Activated naive CD4-positive, alpha-beta T cell treated with anti-CD3 and anti-CD28 coated beads, Interleukin-2, amount 50 U/mL, for 16 hours (primary cell): Measurements from ENCODE around the gene ZNF70.
"Not testable (repeated sequence)": the region's sequence is repeated elsewhere in the genome, so short reads cannot be mapped to it uniquely, and the experiment has no call there.

Source experiments
- DNase-seq: peaks from one replicate; pipeline ENCODE4 v3.0.0-alpha.2; 2020

Gene ZNF70

GRCh38 chr22:23755711-23756110, 4.8 kb upstream of the ZNF70 start:
- DNase-seq: no peak

- no peak for DNase-seq
These were observed 4.2 kb upstream of the ZNF70 start for GRCh38 chr22:23754980-23755636.

DNA sequence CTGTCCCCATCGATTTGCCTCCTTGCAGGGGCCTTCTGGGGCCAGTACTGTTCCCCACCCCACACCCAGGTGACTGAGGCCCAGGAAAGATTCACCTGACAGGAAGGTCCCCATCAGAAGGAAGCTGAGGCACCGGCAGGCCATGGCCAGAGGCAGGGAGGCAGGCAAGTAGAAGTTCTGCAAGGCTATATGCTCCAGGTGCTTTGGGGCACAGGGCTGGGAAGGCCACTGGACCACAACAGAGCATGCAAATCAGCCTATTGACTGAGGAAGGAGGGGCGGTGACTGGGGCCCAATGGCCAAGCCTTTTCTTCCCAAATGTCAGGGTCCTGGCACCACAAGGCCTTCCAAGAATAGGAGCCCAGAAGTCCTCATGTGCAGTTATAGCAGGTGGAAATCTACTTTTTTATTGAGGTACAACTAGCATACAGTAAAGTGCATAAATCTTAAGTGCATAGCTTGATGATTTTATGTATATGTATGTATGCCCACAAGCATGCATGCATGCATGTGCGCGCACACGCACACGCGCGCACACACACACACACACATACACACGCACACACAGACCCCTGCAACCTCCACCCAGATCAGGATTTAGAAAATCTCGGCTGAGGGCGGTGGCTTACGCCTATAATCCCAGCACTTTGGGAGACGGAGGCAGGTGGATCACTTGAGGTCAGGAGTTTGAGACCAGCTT, 3.5 kb upstream of the ZNF70 start, which contains the start of gene VPREB3:
TSS of gene VPREB3 (minus strand) at position 206 of the 700 bp plus-strand sequence. CDS start at position 144, 62 bp downstream.
- DNase-seq: no peak

GRCh38 chr22:23753385-23753784, 2.5 kb upstream of the ZNF70 start:
- DNase-seq: no peak

DNA sequence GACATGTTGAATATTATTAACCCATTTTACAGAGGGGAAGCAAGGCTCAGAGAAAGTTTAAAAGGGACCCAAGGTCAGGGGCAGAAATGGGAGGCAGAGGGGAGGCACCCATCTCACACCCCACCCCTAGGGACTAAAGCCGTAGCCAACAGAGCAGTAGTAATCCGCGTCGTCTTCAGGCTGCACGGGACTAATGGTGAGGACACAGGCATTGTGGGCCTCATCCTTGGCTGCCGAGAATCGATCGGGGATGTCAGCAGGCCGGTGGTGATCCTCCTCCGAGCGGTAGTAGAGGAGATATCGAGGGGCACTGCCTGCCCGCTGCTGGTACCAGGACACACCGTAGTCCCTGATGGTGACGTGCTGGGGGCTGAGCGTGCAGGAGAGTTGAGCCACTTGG, 1.8 kb upstream of the ZNF70 start:
- no peak for DNase-seq

DNA sequence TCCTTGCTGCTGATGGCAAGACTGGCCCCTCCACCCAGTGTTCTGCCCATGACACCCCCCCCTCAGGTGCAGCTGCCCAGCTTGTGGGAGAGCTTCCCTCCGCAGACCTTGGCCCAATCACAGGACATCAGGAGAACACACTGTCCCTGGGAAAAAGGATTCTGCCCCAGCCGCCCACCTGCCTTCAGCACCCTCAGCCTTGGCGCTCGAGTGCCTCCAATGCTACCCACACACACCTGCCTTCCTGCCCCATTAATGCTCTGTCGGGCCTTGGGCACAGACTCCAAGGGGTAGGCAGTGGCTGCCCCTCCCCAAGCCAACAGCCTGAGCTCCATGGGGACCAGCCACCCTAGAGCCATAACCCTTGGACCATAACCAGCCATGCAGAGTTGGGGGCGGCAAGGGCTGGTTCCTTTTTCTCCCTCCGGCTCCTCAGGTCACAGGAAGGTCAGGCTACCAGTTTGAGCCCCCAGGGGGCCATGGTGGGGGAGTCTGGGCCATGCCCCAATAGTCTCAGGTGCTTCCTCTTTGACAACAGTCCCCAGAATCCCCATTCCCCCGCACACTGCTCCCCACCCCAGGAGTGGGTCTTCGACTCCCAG, 1.3 kb upstream of the ZNF70 start:
- DNase-seq: no peak

GRCh38 chr22:23751441-23751996, 607 bp upstream of the ZNF70 start:
- DNase-seq: no peak

- DNase-seq: no peak
These were observed 572 bp downstream of the ZNF70 start for GRCh38 chr22:23750367-23750713.

DNA sequence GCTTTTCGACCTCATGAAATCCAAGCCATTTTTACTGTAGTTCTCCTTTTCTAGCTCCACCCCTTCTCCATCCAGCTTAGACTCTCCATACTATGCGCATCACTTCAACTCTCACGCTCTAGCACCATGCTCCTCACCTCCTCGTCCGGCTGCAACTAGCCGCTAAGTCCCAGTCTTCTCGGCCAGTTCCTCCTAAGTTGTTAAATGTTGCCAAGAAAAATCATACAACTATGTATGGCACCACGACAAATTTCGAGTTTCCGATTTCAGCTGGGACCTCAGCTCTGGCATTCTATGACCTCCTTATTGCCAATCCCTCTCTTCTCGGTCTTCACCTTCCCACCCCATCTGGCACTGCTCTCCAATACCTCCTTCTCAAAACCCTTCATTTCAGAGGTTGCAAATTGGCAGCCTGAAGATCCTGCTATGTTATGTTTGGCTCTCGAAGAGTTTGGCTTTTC, 1.0 kb downstream of the ZNF70 start:
- DNase-seq: no peak

DNA sequence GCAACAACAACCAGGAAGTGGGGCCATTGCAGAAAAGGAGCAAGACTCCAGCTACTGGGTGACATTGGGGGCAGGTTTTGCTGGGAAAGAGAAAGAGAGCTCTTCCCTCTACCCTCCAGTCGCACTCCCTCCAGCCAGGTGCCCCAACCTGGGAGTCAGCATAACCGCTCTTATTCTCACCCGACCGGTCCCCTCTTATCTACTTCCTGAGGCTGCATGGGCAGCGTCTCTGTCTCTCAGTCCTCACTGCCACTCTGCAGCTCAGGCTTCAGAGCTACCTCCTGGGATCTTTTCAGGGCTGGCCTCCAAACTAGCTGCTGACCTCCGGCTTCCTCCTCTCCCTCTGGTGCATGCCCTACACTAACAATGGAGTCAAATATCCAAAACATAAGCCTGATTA, 5.1 kb downstream of the ZNF70 start:
- no peak for DNase-seq

DNA sequence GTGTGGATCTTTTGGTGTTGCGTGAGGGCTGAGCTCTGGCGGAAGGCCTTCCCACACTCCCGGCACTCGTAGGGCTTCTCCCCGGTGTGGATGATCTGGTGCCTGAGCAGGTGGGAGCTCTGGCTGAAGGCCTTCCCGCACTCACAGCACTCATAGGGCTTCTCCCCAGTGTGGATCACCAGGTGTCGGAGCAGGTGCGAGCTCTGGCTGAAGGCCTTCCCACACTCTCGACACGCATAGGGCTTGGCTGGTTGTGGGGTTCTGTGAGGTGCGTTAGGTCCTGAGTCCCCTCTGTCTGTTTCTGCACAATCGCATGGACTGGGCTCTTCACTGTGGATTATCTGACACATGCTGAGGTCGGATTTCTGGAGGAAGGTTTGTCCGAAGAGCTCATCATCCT, 6.4 kb downstream of the ZNF70 start:
- DNase-seq: no peak

DNA sequence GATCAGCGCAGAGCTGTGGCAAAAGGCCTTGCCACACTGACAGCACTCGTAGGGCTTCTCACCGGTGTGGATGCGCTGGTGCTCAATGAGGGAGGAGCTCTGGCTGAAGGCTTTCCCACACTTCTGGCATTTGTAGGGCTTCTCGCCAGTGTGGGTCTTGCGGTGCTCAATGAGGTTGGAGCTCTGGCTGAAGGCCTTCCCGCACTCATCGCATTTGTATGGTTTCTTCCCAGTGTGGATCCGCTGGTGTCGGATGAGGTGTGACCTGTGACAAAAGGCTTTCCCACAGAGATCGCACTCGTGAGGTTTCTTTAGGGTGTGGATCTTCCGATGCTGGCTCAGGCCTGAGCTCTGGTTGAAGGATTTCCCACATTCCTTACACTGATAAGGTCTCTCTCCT, 6.9 kb downstream of the ZNF70 start:
- DNase-seq: no peak

- DNase-seq: no peak
These were observed 7.6 kb downstream of the ZNF70 start for GRCh38 chr22:23743303-23743705.

DNA sequence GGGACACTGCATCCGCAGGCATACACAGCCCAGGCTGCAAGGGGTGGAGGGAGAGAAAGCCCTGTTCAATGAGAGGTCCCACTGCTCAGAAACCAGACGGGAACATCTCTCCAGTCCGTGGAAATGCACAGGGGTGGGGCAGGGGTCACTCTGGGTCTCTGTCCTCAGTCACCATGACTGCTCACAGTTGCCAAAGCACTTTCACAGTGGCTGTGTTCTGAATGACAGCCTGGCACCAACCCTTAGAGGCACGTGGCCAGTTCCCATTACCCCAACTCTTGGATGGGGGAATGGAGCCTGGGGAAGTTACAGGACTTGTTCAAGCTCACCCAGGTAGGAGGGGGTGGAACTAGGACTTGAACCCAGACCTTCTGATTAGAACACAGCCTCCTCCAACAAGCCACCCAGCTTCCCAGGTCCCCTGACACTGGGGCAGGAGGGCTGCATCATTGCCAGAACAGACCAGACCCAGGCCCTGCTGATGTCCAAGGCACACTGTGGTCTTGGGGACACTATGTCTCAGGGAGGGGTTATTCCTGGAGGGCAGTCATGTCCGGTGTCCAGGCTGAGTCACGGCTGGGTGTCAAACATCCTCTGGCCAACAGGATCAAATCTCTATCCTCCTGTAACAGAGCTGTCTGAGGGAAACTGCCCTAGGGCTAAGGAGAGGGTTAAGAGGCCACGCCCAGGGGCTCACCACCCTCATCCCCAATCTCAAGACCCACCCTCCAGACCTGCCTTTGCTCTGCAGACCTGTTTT, 8.2 kb downstream of the ZNF70 start:
- DNase-seq: no peak

DNA sequence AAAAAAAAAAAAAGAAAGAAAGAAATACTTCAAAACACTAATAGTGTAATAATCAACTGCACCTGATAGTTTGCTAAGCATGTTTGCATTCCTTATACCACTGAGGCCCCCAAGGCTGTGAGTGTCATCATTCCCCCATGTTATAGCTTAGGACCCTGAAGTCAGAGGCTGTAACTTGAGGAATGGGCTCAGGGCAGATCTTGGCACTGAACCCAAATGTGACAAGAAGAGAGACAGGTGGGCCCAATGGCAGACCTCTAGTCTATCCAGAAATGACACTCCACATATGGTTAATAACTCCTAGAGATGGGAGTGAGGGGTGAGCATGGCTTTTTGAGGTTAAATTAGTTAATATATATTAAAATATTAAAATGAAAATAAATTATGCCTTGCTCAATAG, 13.2 kb downstream of the ZNF70 start:
- no peak for DNase-seq

DNA sequence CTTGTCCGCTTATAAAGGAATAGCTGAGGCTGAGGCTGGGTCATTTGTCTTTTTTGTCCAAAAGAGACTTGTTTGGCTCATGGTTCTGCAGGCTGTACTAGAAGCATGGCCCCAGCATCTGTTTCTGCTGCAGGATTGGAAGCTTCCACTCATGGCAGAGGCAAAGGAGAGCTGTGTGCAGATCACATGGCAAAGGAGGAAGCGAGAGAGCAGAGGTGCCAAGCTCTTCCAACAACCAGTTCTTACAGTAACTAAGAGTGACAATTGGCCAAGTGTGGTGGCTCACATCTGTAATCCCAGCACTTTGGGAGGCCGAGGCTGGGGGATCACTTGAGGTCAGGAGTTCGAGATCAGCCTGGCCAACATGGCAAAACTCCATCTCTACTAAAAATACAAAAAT, 22.8 kb downstream of the ZNF70 start:
- not testable (repeated sequence) for DNase-seq

DNA sequence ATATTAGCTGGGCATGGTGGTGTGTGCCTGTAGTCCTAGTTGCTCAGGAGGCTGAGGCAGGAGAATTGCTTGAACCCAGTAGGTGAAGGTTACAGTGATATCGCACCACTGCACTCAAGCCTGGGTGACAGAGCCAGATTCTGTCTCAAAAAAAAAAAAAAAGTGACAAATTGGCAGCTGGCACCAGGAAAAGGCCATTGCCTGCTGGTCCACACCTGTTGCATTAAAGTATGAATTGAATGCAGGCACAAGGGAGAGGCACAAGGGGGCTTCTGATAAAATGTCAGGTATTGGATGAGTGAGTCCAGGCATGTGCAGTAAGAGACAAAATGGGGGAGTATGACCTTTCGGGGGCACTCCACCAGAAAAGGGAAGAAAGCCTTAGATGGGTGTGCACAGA, 28.2 kb downstream of the ZNF70 start:
- no peak for DNase-seq

- DNase-seq: no peak
These were observed 28.8 kb downstream of the ZNF70 start for GRCh38 chr22:23722160-23722559.

DNA sequence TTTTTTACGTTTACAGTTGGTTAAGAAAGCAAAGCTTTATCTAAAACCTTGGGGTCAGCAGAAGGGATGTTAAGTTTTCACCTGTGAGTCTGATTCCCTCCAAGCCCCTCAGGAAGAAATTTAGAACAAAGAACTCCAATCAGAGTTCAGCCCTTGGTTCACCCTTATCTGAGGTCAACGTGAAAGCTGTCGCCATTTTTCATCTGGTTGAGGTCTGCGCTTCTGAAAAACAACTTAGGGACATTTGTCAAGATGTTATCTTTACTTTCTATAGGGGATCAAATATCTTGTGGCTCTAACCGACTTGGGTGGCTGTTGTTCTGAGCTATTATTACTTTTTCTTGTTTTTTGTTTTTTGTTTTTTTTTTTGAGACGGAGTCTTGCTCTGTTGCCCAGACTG, 30.1 kb downstream of the ZNF70 start:
- DNase-seq: no peak

DNA sequence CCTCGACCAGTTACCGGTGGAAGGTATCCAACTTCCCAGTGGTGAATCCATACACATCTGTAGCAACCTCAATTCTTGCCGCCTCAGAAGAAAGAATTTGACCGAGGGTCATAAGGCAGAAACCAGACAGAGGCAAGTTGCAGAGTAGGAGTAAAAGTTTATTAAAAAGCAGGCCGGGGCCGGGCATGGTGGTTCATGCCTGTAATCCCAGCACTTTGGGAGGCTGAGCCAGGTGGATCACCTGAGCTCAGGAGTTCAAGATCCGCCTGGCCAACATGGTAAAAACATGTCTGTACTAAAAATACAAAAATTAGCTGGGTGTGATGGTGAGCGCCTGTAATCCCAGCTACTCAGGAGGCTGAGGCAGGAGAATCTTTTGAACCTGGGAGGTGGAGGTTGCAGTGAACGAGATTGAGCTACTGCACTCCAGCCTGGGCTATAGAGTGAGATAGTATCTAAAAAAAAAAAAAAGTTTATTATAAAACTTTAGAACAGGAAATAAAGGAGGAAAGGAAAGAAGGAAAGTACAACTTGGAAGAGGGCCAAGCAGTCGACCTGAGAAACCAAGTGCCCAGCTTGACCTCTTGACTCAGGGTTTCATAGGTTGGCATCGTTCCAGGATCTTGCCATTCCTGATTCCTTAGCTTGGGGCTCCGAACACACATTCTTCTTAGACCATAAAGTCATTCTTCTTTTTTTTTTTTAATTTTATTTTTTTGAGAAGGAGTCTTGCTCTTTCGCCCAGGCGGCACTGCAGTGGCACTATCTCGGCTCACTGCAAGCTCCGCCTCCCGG, 32.3 kb downstream of the ZNF70 start:
- no peak for DNase-seq

GRCh38 chr22:23716811-23717801, 33.8 kb downstream of the ZNF70 start:
- peak; percentile 84 for DNase-seq
